Measurements from ENCODE around the gene RNASE8. TPM values are rescaled to one million over a fixed set of nuclear protein-coding genes. Genes with fewer than 3 reads are reported as not detected.

The RNASE8 gene
- total and polyA plus RNA-seq, 2 of the 4 experiments (the other 2 are of a cell fraction), result not detected

DNA sequence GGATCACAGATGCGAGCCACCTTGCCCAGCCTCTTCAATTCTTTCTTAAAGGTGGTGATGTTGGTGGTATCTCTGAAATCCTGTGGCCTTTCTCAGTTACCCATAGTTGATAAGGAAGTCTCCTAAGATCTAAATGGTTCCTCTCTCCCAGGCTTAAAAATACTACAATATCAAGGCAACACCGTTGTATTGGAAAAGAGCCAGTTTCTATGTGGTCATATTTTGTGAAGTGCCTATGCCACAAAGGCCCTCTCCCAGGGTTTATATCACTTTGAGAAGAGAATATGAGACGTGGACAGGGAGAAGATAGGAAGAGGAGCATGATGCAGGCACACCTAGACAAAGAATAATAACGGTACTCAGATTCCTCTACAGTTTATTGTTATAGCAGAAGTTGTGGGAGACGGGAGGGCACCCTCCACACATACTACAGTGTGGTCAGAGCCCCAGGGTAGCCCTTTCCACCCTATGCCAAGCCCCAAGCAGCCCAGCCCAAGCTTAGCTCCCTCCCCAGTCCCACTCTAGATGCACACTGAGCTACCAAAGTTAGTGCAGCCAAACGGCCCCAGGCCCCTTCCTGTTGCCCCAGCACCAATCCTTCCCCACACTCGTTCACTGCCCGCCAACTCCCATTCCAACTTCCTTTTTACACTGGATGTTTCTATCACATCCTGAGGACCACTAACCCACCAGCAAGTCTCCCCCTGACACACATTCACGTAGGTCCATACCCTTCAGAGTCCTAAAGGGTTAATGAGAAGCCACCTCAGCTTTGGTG, 41.0 kb upstream of the RNASE8 start (continued):
- TF ChIP-seq SMC3 (IDR thresholded peaks at IDR 0.05; ENCODE audit: low read depth, low read length), result no peak

DNA sequence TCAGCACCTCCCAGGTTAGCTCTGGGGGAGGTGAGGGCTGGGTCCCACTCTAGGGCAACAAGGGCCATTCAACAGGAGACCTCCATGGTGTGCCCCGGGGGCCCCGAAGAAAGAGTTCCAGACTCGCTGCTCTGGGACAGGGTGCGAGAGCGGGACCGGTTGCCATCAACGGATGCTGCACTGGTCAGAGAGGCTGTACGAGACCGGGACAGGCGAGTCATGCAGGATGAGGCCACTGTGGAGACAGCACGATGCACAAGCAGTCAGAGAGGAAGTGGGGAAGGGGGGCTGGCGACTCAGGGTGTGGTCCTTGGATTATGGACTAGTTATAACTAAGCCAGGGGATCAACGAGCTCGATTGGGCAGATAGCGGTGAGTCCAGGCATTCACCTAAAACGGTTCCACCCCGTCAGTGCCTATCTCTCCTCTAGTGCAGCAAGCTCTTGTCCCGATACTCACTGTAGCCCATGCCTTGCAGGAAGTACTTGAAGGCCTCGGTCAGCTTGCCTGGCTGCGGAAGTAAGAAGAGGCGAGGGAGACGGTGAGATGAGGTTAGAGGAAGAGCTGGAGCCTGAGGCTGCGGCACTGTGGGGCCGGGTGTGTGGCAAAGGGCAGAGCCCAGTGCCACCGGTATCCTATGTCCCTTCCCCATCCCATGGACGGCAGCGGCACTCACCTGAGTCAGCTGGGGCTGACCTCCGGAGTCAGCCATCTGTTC, 39.9 kb upstream of the RNASE8 start:
- peaks cover 32% of the 10 kb centered on the region for H3K27me3 ChIP-seq (ENCODE audit: control insufficient read depth, insufficient read depth, low read length)
- no peak overlapping the region for H3K4me3 ChIP-seq (ENCODE audit: insufficient read depth, low read depth, low read length)
- no peak overlapping the region for H3K4me2 ChIP-seq (ENCODE audit: low read depth, low read length)
- H2BK20ac ChIP-seq (ENCODE audit: low read depth, low read length), result no peak overlapping the region
- no peak for DNase-seq
- H3K23ac ChIP-seq (ENCODE audit: low read depth, low read length), result no peak overlapping the region
- H3K9me3 ChIP-seq (ENCODE audit: control insufficient read depth, insufficient read depth, low read length), result no peaks in the 10 kb centered on the region
- POLR2A ChIA-PET (ENCODE audit: unreplicated experiment), result no interaction called here
- no peak overlapping the region for H3K9ac ChIP-seq (ENCODE audit: low read depth, low read length)
- no peak overlapping the region for H3K56ac ChIP-seq (ENCODE audit: extremely low read depth, insufficient read depth, low read length)
- CTCF ChIA-PET, result interaction anchor here (1.0 to 1.3 kb wide), 2 partner anchors 12 to 22 kb away, joined by 4 read pairs; no protein-coding TSS in a partner anchor
- dilution Hi-C loops (cut with HindIII; ENCODE audit: low sequenced_read_pairs, unreplicated experiment) (no loop called here), in situ Hi-C loops (cut with MboI; ENCODE audit: low sequenced_read_pairs) (loop anchor here (5.0 kb wide), 1 partner anchor 85 kb away; the partner anchor contains the start of gene TMEM253), intact Hi-C loops (cut with micrococcal nuclease) (no loop called here)
- no peaks in the 10 kb centered on the region for H3K36me3 ChIP-seq (ENCODE audit: control insufficient read depth, insufficient read depth, low read length)
- H2AK5ac ChIP-seq (ENCODE audit: low read depth, low read length), result no peak overlapping the region
- H3K9me1 ChIP-seq (ENCODE audit: insufficient read depth, low read length), result no peaks in the 10 kb centered on the region
- H2BK120ac ChIP-seq (ENCODE audit: low read depth, low read length), result no peak overlapping the region
- H2BK5ac ChIP-seq (ENCODE audit: low read depth, low read length, poor library complexity, severe bottlenecking), result no peak overlapping the region
- no peaks in the 10 kb centered on the region for H4K20me1 ChIP-seq (ENCODE audit: insufficient read depth, low read length)
- no peaks in the 10 kb centered on the region for H3K4me1 ChIP-seq (ENCODE audit: control insufficient read depth, insufficient read depth, low read length)
- no peak overlapping the region for H2AK9ac ChIP-seq (replicated peaks; ENCODE audit: low read depth, low read length, poor library complexity)
- H4K5ac ChIP-seq (ENCODE audit: low read depth, low read length), result no peak overlapping the region
- 93% methylated on average over 6 of the region's 28 CpGs; no CpG with 5 or more reads in 1 of the 2 experiments for WGBS, 2 experiments (ENCODE audit: extremely low coverage in 2 of 2, insufficient read length in 1 of 2)
- ATAC-seq (ENCODE audit: low read depth), result no peak
- H3K27ac ChIP-seq (ENCODE audit: insufficient read depth, low read length), result no peak overlapping the region
- H3K14ac ChIP-seq (replicated peaks; ENCODE audit: low read depth, low read length), result no peak overlapping the region
- no peak overlapping the region for H2AFZ ChIP-seq (replicated peaks; ENCODE audit: low read length, poor library complexity)
- no peak overlapping the region for H2BK15ac ChIP-seq (ENCODE audit: low read depth, low read length)
- H3K79me1 ChIP-seq (ENCODE audit: low read depth in 1 of 2, low read length in 2 of 2), result no peaks in the 10 kb centered on the region
- H3K18ac ChIP-seq (ENCODE audit: low read depth, low read length), result no peak overlapping the region
- no peak overlapping the region for H3K4ac ChIP-seq (ENCODE audit: low read depth, low read length)
- no peak overlapping the region for H4K8ac ChIP-seq (ENCODE audit: low read depth in 2 of 2, low read length in 2 of 2)
- H4K91ac ChIP-seq (ENCODE audit: insufficient read depth, low read depth, low read length), result no peak overlapping the region
- no TSS peak for BruUV-seq (replicated peaks)
- TF ChIP-seq NFE2L2 (IDR thresholded peaks at IDR 0.05; ENCODE audit: low read depth, low read length), result no peak
- no peak for TF ChIP-seq POLR2A (IDR thresholded peaks at IDR 0.05; ENCODE audit: low read depth, low read length)
- no peak for TF ChIP-seq MXI1 (IDR thresholded peaks at IDR 0.05; ENCODE audit: borderline replicate concordance, low read depth, low read length)
- no peak for TF ChIP-seq RCOR1 (IDR thresholded peaks at IDR 0.05; ENCODE audit: insufficient replicate concordance, low read length)
- TF ChIP-seq RFX5 (IDR thresholded peaks at IDR 0.05; ENCODE audit: low read depth, low read length), result no peak
